Left lobe of liver (tissue), 2 donors: ENCODE measurements around the gene ZNF853. TPM values are rescaled to one million over a fixed set of nuclear protein-coding genes. Genes with fewer than 3 reads are reported as not detected.
"Not testable (repeated sequence)": the region's sequence is repeated elsewhere in the genome, so short reads cannot be mapped to it uniquely, and the experiment has no call there.

Experiments
- ATAC-seq: fragments of 200-7000 bp; cut with Tn5 transposase; one replicate; pipeline ENCODE4 v1.9.1; 2020; ENCODE audit warnings: mild to moderate bottlenecking, moderate library complexity
- DNase-seq: peaks from one replicate; pipeline ENCODE4 v3.0.0-alpha.2; 2020; ENCODE audit warnings: low spot score
- total RNA-seq: library from RNA; stranded (reverse); gene quantifications from one replicate; pipeline ENCODE4 v1.2.1, GENCODE V29; 2021
- donor health status: DM: no; HTN: no; CAD: no; lungs with moderate emphysema.
- donor health status: DM: no; HTN: yes; CAD: no.

Gene ZNF853
- total RNA-seq, result 0.10 TPM

GRCh38 chr7:6614953-6615722, at the start of gene ZNF853:
Gene ZNF853, plus strand, starts transcription at chr7:6615610. Its CDS starts 565 bp downstream, at chr7:6616175.
- no peak for ATAC-seq
- DNase-seq, result no peak

- ATAC-seq (no peak), DNase-seq (no peak)
These were observed 49.8 kb upstream of the ZNF853 start for GRCh38 chr7:6565655-6566054.

- ATAC-seq, result no peak
- no peak for DNase-seq
These were observed 47.5 kb upstream of the ZNF853 start for GRCh38 chr7:6567886-6568285.

GRCh38 chr7:6571160-6571779, 44.1 kb upstream of the ZNF853 start:
- no peak for ATAC-seq

GRCh38 chr7:6575281-6576023, 40.0 kb upstream of the ZNF853 start:
- ATAC-seq, result no peak
- no peak for DNase-seq

More at GRCh38 chr7:6571160-6571779, 44.1 kb upstream of the ZNF853 start:
- DNase-seq, result no peak

- no peak for ATAC-seq
- DNase-seq, result no peak
These were observed 39.2 kb upstream of the ZNF853 start for GRCh38 chr7:6576024-6576866.

GRCh38 chr7:6576867-6577368, 38.5 kb upstream of the ZNF853 start:
- not testable (repeated sequence) for ATAC-seq, DNase-seq

GRCh38 chr7:6577369-6578113, 37.9 kb upstream of the ZNF853 start, which contains the start of gene ZDHHC4:
Gene ZDHHC4, plus strand, starts transcription at chr7:6577454. Its CDS starts 3,108 bp downstream, at chr7:6580562.
- DNase-seq (peak; percentile 88), ATAC-seq (peak; percentile 98)

GRCh38 chr7:6578114-6579084, 37.0 kb upstream of the ZNF853 start:
- no peak for DNase-seq
- peak; percentile 20 for ATAC-seq

GRCh38 chr7:6579446-6579845, 36.0 kb upstream of the ZNF853 start:
- DNase-seq (no peak), ATAC-seq (no peak)

GRCh38 chr7:6585746-6586432, 29.5 kb upstream of the ZNF853 start:
- not testable (repeated sequence) for DNase-seq, ATAC-seq

GRCh38 chr7:6588566-6588965, 26.8 kb upstream of the ZNF853 start:
- DNase-seq, result no peak
- ATAC-seq, result no peak

GRCh38 chr7:6589151-6589828, 26.1 kb upstream of the ZNF853 start:
- ATAC-seq (no peak), DNase-seq (no peak)

GRCh38 chr7:6589829-6590644, 25.4 kb upstream of the ZNF853 start, which contains the start of gene INTS15:
Gene INTS15, plus strand, starts transcription at chr7:6590021. Its CDS starts 263 bp downstream, at chr7:6590284.
- DNase-seq, result peak; percentile 83
- ATAC-seq, result peak; percentile 96

GRCh38 chr7:6590645-6591110, 24.7 kb upstream of the ZNF853 start:
- ATAC-seq (peak; percentile 42), DNase-seq (no peak)

- DNase-seq (no peak), ATAC-seq (no peak)
These were observed 15.3 kb upstream of the ZNF853 start for GRCh38 chr7:6600093-6600492.
